Measurements from ENCODE around the gene CACNG6. TPM values are rescaled to one million over a fixed set of nuclear protein-coding genes. Genes with fewer than 3 reads are reported as not detected.

Gene CACNG6
- total and polyA plus RNA-seq, 2 donors (not counting 3 experiments of a cell fraction or from before 2014, with no cell fraction given) = 5.0 to 5.4 TPM

GRCh38 chr19:53977991-53978731, 13.3 kb upstream of the CACNG6 start:
- dilution Hi-C loops (cut with MboI; ENCODE audit: extremely low pct_ligation_motif_present, low sequenced_read_pairs) = no loop called here
- Histone ChIP-seq H3K27me3 (ENCODE audit: control insufficient read depth in 2 of 2, insufficient read depth in 2 of 2, low read length in 2 of 2) (no peaks in the 10 kb centered on the region), H3K9ac (replicated peaks; ENCODE audit: extremely low read depth, insufficient read depth, low read length) (no peak overlapping the region), H2AFZ (ENCODE audit: low read depth, low read length) (peak overlapping the region; percentile 71), H3K27ac (ENCODE audit: insufficient read depth, low read depth, low read length) (no peak overlapping the region), H3K79me2 (ENCODE audit: control insufficient read depth, insufficient read depth, low read length) (peaks cover 11% of the 10 kb centered on the region), H3K36me3 (ENCODE audit: control insufficient read depth in 2 of 2, extremely low read depth in 1 of 2, insufficient read depth in 2 of 2, low read length in 2 of 2) (no peaks in the 10 kb centered on the region), H3K4me1 (ENCODE audit: control insufficient read depth, extremely low read depth, insufficient read depth, low read length) (peaks cover 19% of the 10 kb centered on the region), H3K9me1 (replicated peaks; ENCODE audit: control insufficient read depth, extremely low read depth, insufficient read depth, low read length) (no peaks in the 10 kb centered on the region), H3K4me2 (ENCODE audit: insufficient read depth, low read length) (peak overlapping the region; percentile 20), H3K9me3 (replicated peaks; ENCODE audit: control insufficient read depth, insufficient read depth, low read length) (no peaks in the 10 kb centered on the region), H4K20me1 (replicated peaks; ENCODE audit: control insufficient read depth, extremely low read depth, insufficient read depth, low read length) (no peaks in the 10 kb centered on the region), H3K4me3 (replicated peaks in 1 of 3; ENCODE audit: insufficient read depth in 1 of 3, low read depth in 1 of 3, low read length in 3 of 3) (peak overlapping the region in 1 of 3 experiments; percentile 30)
- ChIA-PET POLR2A (interaction anchor here (0.5 to 0.7 kb wide), 2 partner anchors 13 to 51 kb away, joined by 4 to 5 read pairs; partner anchors contain the start of gene CACNG6), CTCF (interaction anchor here (0.5 to 1.0 kb wide), 3 partner anchors 46 to 169 kb away, joined by 5 to 10 read pairs (median 8); no protein-coding TSS in a partner anchor)
- intact Hi-C loops (cut with micrococcal nuclease) = loop anchor here (1.0 kb wide), 1 partner anchor 136 kb away; no protein-coding TSS in a partner anchor
- no TSS peak for BruUV-seq (replicated peaks)
- DNase-seq (ENCODE audit: low read depth, low spot score) (peak; percentile 94), FAIRE-seq (peak; percentile 96)
- TF ChIP-seq POLR2A (IDR thresholded peaks at IDR 0.05; ENCODE audit: low read depth, low read length) = no peak
- TF ChIP-seq MAX (IDR thresholded peaks at IDR 0.05; ENCODE audit: insufficient read depth, insufficient read length) = peak; percentile 33
- peak; percentile 72 for TF ChIP-seq EZH2 (IDR thresholded peaks at IDR 0.05; ENCODE audit: borderline replicate concordance, low read depth, low read length, severe bottlenecking)
- TF ChIP-seq GATA2 (IDR thresholded peaks at IDR 0.05; ENCODE audit: insufficient read depth, insufficient read length, low read depth, low read length) = peak; percentile 42

Measured in endothelial cell of umbilical vein (primary cell).